K562 (cell line): ENCODE data around the gene SYT7. TPM values are rescaled to one million over a fixed set of nuclear protein-coding genes. Genes with fewer than 3 reads are reported as not detected.

Source experiments
- ATAC-seq: fragments of 200-7000 bp; cut with Tn5 transposase; 3 replicates; pipeline ENCODE4 v1.9.1; 2020; ENCODE audit warnings: moderate library complexity
- BruUV-seq: library from RNA; stranded (reverse); fragments of 400-500 nt; replicated peaks from 2 replicates; lab custom pipeline; 2021; lab: Mats Ljungman, UMichigan
- CTCF ChIA-PET: fragments of 300-600 bp; formaldehyde crosslinking; extraction: SDS; loops from one replicate; lab custom pipeline; 2021; ENCODE audit warnings: low intra/inter-chr PET ratio; lab: Yijun Ruan, JAX
- POLR2A ChIA-PET: fragments of 300-600, 350-650 bp; sonication (Branson Sonifier 250); formaldehyde crosslinking; extraction: SDS; loops from one replicate; lab custom pipeline; 2021; ENCODE audit warnings: antibody characterized with exemption, inconsistent platforms; lab: Yijun Ruan, JAX
- DNase-seq, 4 experiments: peaks; one replicate each; pipeline versions ENCODE4 v3.0.0 to v3.0.0-alpha.2; 2011 to 2018; ENCODE audit warnings: low spot score in 3 of 4, mixed read lengths in 3 of 4; ENCODE audit errors: extremely low read depth in 1 of 4
- FAIRE-seq: peaks from 2 replicates; lab custom pipeline; 2011; peaks lifted over from hg19 to GRCh38; lab: Jason Lieb, UNC
- H2AFZ ChIP-seq: 2 replicates; pipeline ENCODE4 v1.6.0; 2011; ENCODE audit warnings: low read depth, low read length, control low read depth, inconsistent platforms
- H3K27ac ChIP-seq: fragments of 200-600 bp; 3 replicates; pipeline ENCODE4 v1.8.0; 2011; ENCODE audit warnings: low read depth, mild to moderate bottlenecking, control low read depth, inconsistent platforms, low read length, moderate library complexity, mixed read lengths; ENCODE audit errors: extremely low read depth
- H3K27me3 ChIP-seq, 2 experiments: fragments of 300-600 bp in 1 of 2; 2 replicates in 1 of 2; 3 replicates in 1 of 2; pipeline versions ENCODE4 v1.6.0 to v1.8.0; 2011; ENCODE audit warnings: inconsistent platforms in 2 of 2, low read length in 2 of 2, mild to moderate bottlenecking in 1 of 2, mixed read lengths in 1 of 2, moderate library complexity in 1 of 2; ENCODE audit not compliant: control insufficient read depth in 2 of 2, insufficient read depth in 2 of 2
- H3K36me3 ChIP-seq: fragments of 300-600 bp; 3 replicates; pipeline ENCODE4 v1.8.0; 2011; ENCODE audit warnings: mild to moderate bottlenecking, low read length, inconsistent platforms; ENCODE audit not compliant: control insufficient read depth, insufficient read depth
- H3K4me1 ChIP-seq, 2 experiments: fragments of 200-600 bp in 1 of 2; replicated peaks in 1 of 2; 2 replicates in 1 of 2; 3 replicates in 1 of 2; pipeline versions ENCODE4 v1.5.1 to v1.8.0; 2011; ENCODE audit warnings: inconsistent platforms in 2 of 2, low read length in 2 of 2, mild to moderate bottlenecking in 1 of 2, mixed read lengths in 1 of 2, moderate library complexity in 1 of 2; ENCODE audit not compliant: control insufficient read depth in 2 of 2, insufficient read depth in 2 of 2
- H3K4me2 ChIP-seq: 2 replicates; pipeline ENCODE4 v1.6.1; 2011; ENCODE audit warnings: low read length, control low read depth, inconsistent platforms, mixed read lengths; ENCODE audit not compliant: insufficient read depth
- H3K4me3 ChIP-seq: fragments of 200-600 bp; sonication (generic), shearing (Covaris generic); 2 replicates; pipeline ENCODE4 v1.5.1; 2016; ENCODE audit warnings: control low read depth, inconsistent platforms
- H3K79me2 ChIP-seq: fragments of 200-600 bp; 3 replicates; pipeline ENCODE4 v1.8.0; 2011; ENCODE audit warnings: low read length, inconsistent platforms; ENCODE audit not compliant: control insufficient read depth, insufficient read depth
- H3K9ac ChIP-seq, 2 experiments: 2 replicates each; pipeline versions ENCODE4 v1.6.0 to v1.6.1; 2011; ENCODE audit warnings: low read depth in 2 of 2, low read length in 2 of 2, control low read depth in 1 of 2, inconsistent platforms in 1 of 2, mild to moderate bottlenecking in 1 of 2, mixed read lengths in 1 of 2; ENCODE audit not compliant: insufficient read depth in 1 of 2
- H3K9me1 ChIP-seq: one replicate; pipeline ENCODE4 v1.6.0; 2011; ENCODE audit warnings: inconsistent platforms, mild to moderate bottlenecking, low read length, moderate library complexity; ENCODE audit not compliant: control insufficient read depth, insufficient read depth
- H3K9me3 ChIP-seq: replicated peaks from 2 replicates; pipeline ENCODE4 v1.5.1; 2011; ENCODE audit warnings: low read depth, low read length, inconsistent platforms; ENCODE audit not compliant: control insufficient read depth, insufficient read depth
- H4K20me1 ChIP-seq: replicated peaks from 2 replicates; pipeline ENCODE4 v1.6.1; 2011; ENCODE audit warnings: low read length, inconsistent platforms, mixed read lengths; ENCODE audit not compliant: control insufficient read depth, insufficient read depth
- ATF4 ChIP-seq: fragments of 450-650 bp; formaldehyde crosslinking; IDR thresholded peaks from 2 replicates; pipeline ENCODE4 v1.4.0; 2022; ENCODE audit warnings: mild to moderate bottlenecking, moderate library complexity
- CC2D1A ChIP-seq: fragments of 450-650 bp; IDR thresholded peaks from 2 replicates; pipeline ENCODE4 v1.6.1; 2017; ENCODE audit warnings: mild to moderate bottlenecking
- HMBOX1 ChIP-seq: sonication (generic); IDR thresholded peaks from 2 replicates; pipeline ENCODE4 v1.6.1; 2016
- HNRNPLL ChIP-seq: fragments of 200-400 bp; formaldehyde crosslinking; IDR thresholded peaks from 2 replicates; pipeline ENCODE4 v1.6.1; 2017; ENCODE audit warnings: low read length, low read depth, mild to moderate bottlenecking; ENCODE audit not compliant: poor library complexity, severe bottlenecking
- MTF1 ChIP-seq: fragments of 250-450 bp; sonication (Bioruptor Pico); IDR thresholded peaks from 2 replicates; pipeline ENCODE4 v1.9.0; 2021; ENCODE audit warnings: moderate library complexity, mild to moderate bottlenecking, inconsistent platforms, borderline replicate concordance
- NONO ChIP-seq, 2 experiments: fragments of 200-400 bp in 1 of 2; fragments of 450-650 bp in 1 of 2; formaldehyde crosslinking in 1 of 2; IDR thresholded peaks; 2 replicates each; pipeline ENCODE4 v1.6.1; 2017; ENCODE audit warnings: low read depth in 2 of 2, mild to moderate bottlenecking in 2 of 2, moderate library complexity in 2 of 2, low read length in 1 of 2
- POLR2H ChIP-seq: IDR thresholded peaks from 2 replicates; pipeline ENCODE4 v1.6.1; 2016; ENCODE audit warnings: missing genetic modification characterization, low read depth, mild to moderate bottlenecking, control low read depth, missing compliant biosample characterization, moderate library complexity
- SMARCE1 ChIP-seq: fragments of 450-650 bp; IDR thresholded peaks from 2 replicates; pipeline ENCODE4 v1.7.1; 2016; ENCODE audit warnings: mild to moderate bottlenecking
- SRSF9 ChIP-seq: fragments of 200-400 bp; formaldehyde crosslinking; IDR thresholded peaks from 2 replicates; pipeline ENCODE4 v1.6.1; 2017; ENCODE audit warnings: low read depth, low read length, borderline replicate concordance
- ZBTB5 ChIP-seq: fragments of 450-650 bp; IDR thresholded peaks from 2 replicates; pipeline ENCODE4 v1.6.1; 2017; ENCODE audit warnings: antibody characterized with exemption
- ZKSCAN1 ChIP-seq: fragments of 150-350 bp; IDR thresholded peaks from 2 replicates; pipeline ENCODE4 v1.6.1; 2016; ENCODE audit warnings: low read depth, low read length
- ZKSCAN8 ChIP-seq: fragments of 200-800 bp; sonication (Bioruptor generic); IDR thresholded peaks from 2 replicates; pipeline ENCODE4 v1.6.1; 2016; ENCODE audit warnings: missing genetic modification characterization, missing compliant biosample characterization
- ZNF253 ChIP-seq: fragments of 250-450 bp; sonication (Bioruptor Pico); conservative IDR thresholded peaks from 2 replicates; pipeline ENCODE4 v1.6.1; 2021; ENCODE audit warnings: mild to moderate bottlenecking
- ZNF76 ChIP-seq: fragments of 250-450 bp; sonication (Bioruptor Pico); IDR thresholded peaks from 2 replicates; pipeline ENCODE4 v1.4.0; 2020; ENCODE audit warnings: mild to moderate bottlenecking, moderate library complexity, borderline replicate concordance
- WGBS: fragments of 100-300 bp; shearing (Covaris generic); methylation state at CpG from one replicate; pipeline ENCODE4 v1.1.6; 2016; ENCODE audit warnings: low coverage, mixed read lengths; ENCODE audit not compliant: insufficient coverage; ENCODE audit errors: missing lambda C conversion rate; 5-methylcytosine and 5-hydroxymethylcytosine counted together
- in situ Hi-C: fragments of 300-500 bp; cut with MboI; formaldehyde crosslinking; loops from 4 replicates; pipeline ENCODE4 v1.15.0; 2018; ENCODE audit warnings: inconsistent platforms, mixed read lengths
- intact Hi-C: fragments of 100-400 bp; cut with micrococcal nuclease; formaldehyde crosslinking; loops from 2 replicates; pipeline ENCODE4 v1.14.2; 2022
- polyA plus RNA-seq, 8 experiments: library from polyadenylated mRNA; depleted of rRNA in 4 of 8; stranded (reverse) in 5 of 8; unstranded in 3 of 8; fragments of >200 nt; fragmentation: Nextera tagmentation in 2 of 8; fragmentation: Illumina TruSeq in 1 of 8; extraction: Ambion mirVana in 2 of 8; extraction: Trizol in 1 of 8; gene quantifications; 2 replicates each; pipeline versions ENCODE4 v1.2.1 to v1.2.3, GENCODE V29; 2011 to 2014; ENCODE audit warnings: inconsistent platforms in 1 of 8, missing spikeins in 1 of 8
- total RNA-seq, 7 experiments: library from RNA; depleted of rRNA in 6 of 7; stranded (reverse); fragments of >200 nt in 6 of 7; fragmentation: Illumina TruSeq in 2 of 7; extraction: Trizol in 2 of 7; gene quantifications; 2 replicates each; pipeline versions ENCODE4 v1.2.1 to v1.2.3, GENCODE V29; 2011 to 2021; ENCODE audit warnings: low replicate concordance in 1 of 7
- TF ChIP-seq, protein P1 (sequence below), 2 experiments: IDR thresholded peaks; 2 replicates each; pipeline ENCODE4 v1.6.1; 2011; ENCODE audit warnings: borderline replicate concordance in 1 of 2, control low read depth in 1 of 2, low read depth in 1 of 2, low read length in 1 of 2, mild to moderate bottlenecking in 1 of 2, mixed read lengths in 1 of 2, moderate library complexity in 1 of 2; ENCODE audit not compliant: insufficient read depth in 1 of 2, insufficient read length in 1 of 2, poor library complexity in 1 of 2, severe bottlenecking in 1 of 2; ENCODE audit errors: extremely low read depth in 1 of 2
- TF ChIP-seq, protein P2 (sequence below): conservative IDR thresholded peaks from 2 replicates; pipeline ENCODE4 v1.6.1; 2011; ENCODE audit warnings: low read depth, mild to moderate bottlenecking, low read length; ENCODE audit not compliant: control insufficient read depth

The SYT7 gene
- total and polyA plus RNA-seq, 9 of the 15 experiments (the other 6 are each of a cell fraction or from before 2014, with no cell fraction given) = 0.01 to 0.51 (median 0.16) TPM; not detected in 1

- no peak overlapping the region for H2AFZ ChIP-seq
- WGBS = 1% methylated on average over 15 of the region's 20 CpGs
- peaks cover 7% of the 10 kb centered on the region; the same call in 1 of the 2 replicates for H4K20me1 ChIP-seq
- no peak for ATAC-seq
- peaks cover 6 to 52% of the 10 kb centered on the region in 2 experiments for H3K27me3 ChIP-seq
- no peak overlapping the region for H3K27ac ChIP-seq
- H3K9me1 ChIP-seq = peaks cover 2% of the 10 kb centered on the region
- H3K4me1 ChIP-seq = peaks cover 7 to 37% of the 10 kb centered on the region in 2 experiments
- no peak overlapping the region for H3K9ac ChIP-seq
- H3K9me3 ChIP-seq = no peaks in the 10 kb centered on the region
- H3K4me3 ChIP-seq = no peak overlapping the region
- no peaks in the 10 kb centered on the region for H3K79me2 ChIP-seq
- in situ Hi-C loops (no loop called here), intact Hi-C loops (no loop called here)
- ChIA-PET POLR2A (no interaction called here), CTCF (interaction anchor here (1.1 kb wide), 1 partner anchor 14 kb away, joined by 3 read pairs; no protein-coding TSS in a partner anchor)
- no peak overlapping the region for H3K4me2 ChIP-seq
- FAIRE-seq = no peak
- H3K36me3 ChIP-seq = no peaks in the 10 kb centered on the region
- DNase-seq = no peak
- BruUV-seq = no TSS peak
- TF ChIP-seq, protein P1, sequence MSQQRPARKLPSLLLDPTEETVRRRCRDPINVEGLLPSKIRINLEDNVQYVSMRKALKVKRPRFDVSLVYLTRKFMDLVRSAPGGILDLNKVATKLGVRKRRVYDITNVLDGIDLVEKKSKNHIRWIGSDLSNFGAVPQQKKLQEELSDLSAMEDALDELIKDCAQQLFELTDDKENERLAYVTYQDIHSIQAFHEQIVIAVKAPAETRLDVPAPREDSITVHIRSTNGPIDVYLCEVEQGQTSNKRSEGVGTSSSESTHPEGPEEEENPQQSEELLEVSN (IDR thresholded peaks at IDR 0.05; ENCODE audit: borderline replicate concordance in 1 of 2, extremely low read depth in 1 of 2, insufficient read depth in 1 of 2, insufficient read length in 1 of 2, low read depth in 1 of 2, low read length in 1 of 2, poor library complexity in 1 of 2, severe bottlenecking in 1 of 2) = no peak
- no peak for TF ChIP-seq ZKSCAN1
- no peak for TF ChIP-seq HMBOX1
- TF ChIP-seq MTF1 (CRISPR knock-in tag) = no peak
- TF ChIP-seq HNRNPLL = no peak
- TF ChIP-seq ATF4 (CRISPR knock-in tag) = no peak
- no peak for TF ChIP-seq ZNF76 (CRISPR knock-in tag)
- TF ChIP-seq CC2D1A = no peak
- TF ChIP-seq NONO (IDR thresholded peaks at IDR 0.05; ENCODE audit: low read depth in 2 of 2, low read length in 1 of 2) = no peak
- no peak for TF ChIP-seq ZNF253 (CRISPR knock-in tag)
- TF ChIP-seq, protein P2, sequence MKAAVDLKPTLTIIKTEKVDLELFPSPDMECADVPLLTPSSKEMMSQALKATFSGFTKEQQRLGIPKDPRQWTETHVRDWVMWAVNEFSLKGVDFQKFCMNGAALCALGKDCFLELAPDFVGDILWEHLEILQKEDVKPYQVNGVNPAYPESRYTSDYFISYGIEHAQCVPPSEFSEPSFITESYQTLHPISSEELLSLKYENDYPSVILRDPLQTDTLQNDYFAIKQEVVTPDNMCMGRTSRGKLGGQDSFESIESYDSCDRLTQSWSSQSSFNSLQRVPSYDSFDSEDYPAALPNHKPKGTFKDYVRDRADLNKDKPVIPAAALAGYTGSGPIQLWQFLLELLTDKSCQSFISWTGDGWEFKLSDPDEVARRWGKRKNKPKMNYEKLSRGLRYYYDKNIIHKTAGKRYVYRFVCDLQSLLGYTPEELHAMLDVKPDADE = no peak
- no peak for TF ChIP-seq SMARCE1
- TF ChIP-seq ZBTB5 = no peak
- TF ChIP-seq ZKSCAN8 = no peak
- TF ChIP-seq POLR2H (tag) = no peak
- no peak for TF ChIP-seq SRSF9
Measured at GRCh38 chr11:61546663-61547062, 34.2 kb downstream of the SYT7 start.
